ENCODE data around the gene ZNRF3. TPM values are rescaled to one million over a fixed set of nuclear protein-coding genes. Genes with fewer than 3 reads are reported as not detected.
"Not testable (repeated sequence)": the region's sequence is repeated elsewhere in the genome, so short reads cannot be mapped to it uniquely, and the experiment has no call there.

The ZNRF3 gene
- total and polyA plus RNA-seq, 2 experiments from 2014 or later = 0.56 to 3.9 TPM

- Histone ChIP-seq H3K9ac (no peak overlapping the region), H3K27ac (no peak overlapping the region), H3K27me3 (replicated peaks; ENCODE audit: insufficient read depth) (no peaks in the 10 kb centered on the region), H3K9me2 (ENCODE audit: insufficient read depth) (no peaks in the 10 kb centered on the region), H3K79me2 (ENCODE audit: insufficient read depth) (no peaks in the 10 kb centered on the region), H4K20me1 (ENCODE audit: insufficient read depth) (no peaks in the 10 kb centered on the region), H2AFZ (no peak overlapping the region), H3F3A (ENCODE audit: insufficient read depth) (no peaks in the 10 kb centered on the region; the same call in 1 of the 2 replicates), H3K36me3 (ENCODE audit: low read depth) (no peaks in the 10 kb centered on the region), H3K4me1 (ENCODE audit: insufficient read depth) (0 out of 2 replicates have a peak, but pooled peaks cover 9% of the 10 kb centered on the region), H3K9me3 (ENCODE audit: low read depth) (no peaks in the 10 kb centered on the region), H3K4me2 (ENCODE audit: unreplicated experiment) (no peak overlapping the region), H3K4me3 (no peak overlapping the region)
- DNase-seq = peak; percentile 27
- 46 to 53% methylated on average over 8 of the region's 8 CpGs for WGBS, 2 experiments (ENCODE audit: low coverage in 1 of 2, low lambda C conversion rate in 2 of 2, missing lambda C conversion rate in 2 of 2)
- no peak for TF ChIP-seq EZH2phosphoT487 (IDR thresholded peaks at IDR 0.05; ENCODE audit: insufficient read depth, low read depth)
- in situ Hi-C loops (cut with MboI) = no loop called here
Observed at GRCh38 chr22:29079218-29079901, 196.0 kb downstream of the ZNRF3 start.

DNA sequence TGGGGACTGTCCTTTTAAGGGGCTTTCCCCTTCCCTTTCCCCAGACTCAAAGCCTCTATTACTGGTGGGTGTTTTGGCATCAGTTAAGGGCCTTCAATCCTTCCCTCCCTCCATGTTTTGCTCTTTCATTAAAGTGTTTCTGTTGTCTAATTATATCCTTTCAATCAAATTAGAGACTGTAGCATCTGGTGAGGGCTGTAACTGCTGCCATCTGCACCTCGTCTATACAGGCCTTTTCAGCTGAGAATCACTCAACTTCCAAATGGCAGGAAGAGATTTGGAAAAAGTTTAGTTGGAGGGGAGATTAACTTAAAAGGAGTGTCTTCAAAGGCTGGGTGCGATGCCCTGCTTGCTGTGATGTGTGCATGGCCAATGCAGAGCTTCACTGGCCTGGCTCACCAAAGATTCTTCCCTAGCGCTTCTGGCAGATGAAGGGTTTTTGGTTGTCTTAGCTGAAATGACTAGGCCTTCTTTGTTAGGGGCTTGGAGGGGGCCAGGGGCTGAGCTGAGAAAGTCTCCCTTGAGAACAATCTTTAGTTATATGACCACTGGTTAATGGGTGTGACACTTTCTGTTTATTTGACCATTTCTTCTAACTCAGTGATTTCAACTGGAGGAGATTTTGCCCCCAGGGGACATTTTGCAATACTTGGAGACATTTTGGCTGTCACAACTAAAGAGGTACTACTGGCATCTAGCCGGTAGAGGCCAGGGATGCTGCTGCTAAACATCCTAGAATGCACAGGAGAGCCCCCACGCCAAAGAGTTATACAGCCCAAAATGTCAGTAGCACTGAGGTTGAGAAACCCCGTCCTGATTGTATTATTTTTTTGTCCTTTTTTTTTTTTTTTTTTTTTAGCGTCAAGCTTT is 197.0 kb downstream of the ZNRF3 start:
- no peaks in the 10 kb centered on the region for H4K20me1 ChIP-seq (ENCODE audit: insufficient read depth)
- H3K27ac ChIP-seq = no peak overlapping the region
- H3F3A ChIP-seq (ENCODE audit: insufficient read depth) = no peaks in the 10 kb centered on the region
- H3K4me2 ChIP-seq (ENCODE audit: unreplicated experiment) = no peak overlapping the region
- DNase-seq = peak; percentile 43
- H3K9ac ChIP-seq = no peak overlapping the region
- TF ChIP-seq EZH2phosphoT487 (IDR thresholded peaks at IDR 0.05; ENCODE audit: insufficient read depth, low read depth) = no peak
- TF ChIP-seq EZH2 (IDR thresholded peaks at IDR 0.05; ENCODE audit: insufficient read depth, poor library complexity, severe bottlenecking) = no peak
- H2AFZ ChIP-seq = no peak overlapping the region
- no peak overlapping the region for H3K4me3 ChIP-seq
- WGBS, 2 experiments (ENCODE audit: low coverage in 1 of 2, low lambda C conversion rate in 2 of 2, missing lambda C conversion rate in 2 of 2) = 56 to 62% methylated on average over 6 to 7 of the region's 7 CpGs
- no peaks in the 10 kb centered on the region for H3K9me3 ChIP-seq (ENCODE audit: low read depth)
- H3K36me3 ChIP-seq (ENCODE audit: low read depth) = no peaks in the 10 kb centered on the region
- in situ Hi-C loops (cut with MboI) = no loop called here
- H3K27me3 ChIP-seq (replicated peaks; ENCODE audit: insufficient read depth) = no peaks in the 10 kb centered on the region
- no peaks in the 10 kb centered on the region for H3K79me2 ChIP-seq (ENCODE audit: insufficient read depth)
- no peaks in the 10 kb centered on the region for H3K9me2 ChIP-seq (ENCODE audit: insufficient read depth)
- 0 out of 2 replicates have a peak, but pooled peaks cover 9% of the 10 kb centered on the region for H3K4me1 ChIP-seq (ENCODE audit: insufficient read depth)

GRCh38 chr22:29081517-29082236 is 198.3 kb downstream of the ZNRF3 start:
- H2AFZ ChIP-seq = no peak overlapping the region
- no peaks in the 10 kb centered on the region for H3K79me2 ChIP-seq (ENCODE audit: insufficient read depth)
- WGBS, 2 experiments (ENCODE audit: low coverage in 1 of 2, low lambda C conversion rate in 2 of 2, missing lambda C conversion rate in 2 of 2) = 47 to 51% methylated on average over 3 of the region's 3 CpGs
- no peak overlapping the region for H3K9ac ChIP-seq
- no peaks in the 10 kb centered on the region for H3K36me3 ChIP-seq (ENCODE audit: low read depth)
- no peaks in the 10 kb centered on the region for H4K20me1 ChIP-seq (ENCODE audit: insufficient read depth)
- TF ChIP-seq EZH2phosphoT487 (IDR thresholded peaks at IDR 0.05; ENCODE audit: insufficient read depth, low read depth) (no peak), EZH2 (IDR thresholded peaks at IDR 0.05; ENCODE audit: insufficient read depth, poor library complexity, severe bottlenecking) (no peak)
- in situ Hi-C loops (cut with MboI) = no loop called here
- H3K4me3 ChIP-seq = no peak overlapping the region
- H3K9me2 ChIP-seq (ENCODE audit: insufficient read depth) = no peaks in the 10 kb centered on the region
- H3K4me1 ChIP-seq (ENCODE audit: insufficient read depth) = 0 out of 2 replicates have a peak, but pooled peaks cover 9% of the 10 kb centered on the region
- no peaks in the 10 kb centered on the region for H3K27me3 ChIP-seq (replicated peaks; ENCODE audit: insufficient read depth)
- no peak overlapping the region for H3K27ac ChIP-seq
- no peak overlapping the region for H3K4me2 ChIP-seq (ENCODE audit: unreplicated experiment)
- H3K9me3 ChIP-seq (ENCODE audit: low read depth) = no peaks in the 10 kb centered on the region
- H3F3A ChIP-seq (ENCODE audit: insufficient read depth) = no peaks in the 10 kb centered on the region
- no peak for DNase-seq

- Histone ChIP-seq H3K9me3 (ENCODE audit: low read depth) (no peaks in the 10 kb centered on the region), H3F3A (ENCODE audit: insufficient read depth) (no peaks in the 10 kb centered on the region), H3K4me3 (no peak overlapping the region), H2AFZ (no peak overlapping the region), H4K20me1 (ENCODE audit: insufficient read depth) (no peaks in the 10 kb centered on the region), H3K27ac (no peak overlapping the region), H3K9me2 (ENCODE audit: insufficient read depth) (no peaks in the 10 kb centered on the region), H3K9ac (no peak overlapping the region), H3K4me1 (ENCODE audit: insufficient read depth) (0 out of 2 replicates have a peak, but pooled peaks cover 9% of the 10 kb centered on the region), H3K79me2 (ENCODE audit: insufficient read depth) (no peaks in the 10 kb centered on the region), H3K27me3 (replicated peaks; ENCODE audit: insufficient read depth) (no peaks in the 10 kb centered on the region), H3K36me3 (ENCODE audit: low read depth) (no peaks in the 10 kb centered on the region), H3K4me2 (ENCODE audit: unreplicated experiment) (no peak overlapping the region)
- in situ Hi-C loops (cut with MboI) = no loop called here
- TF ChIP-seq EZH2 (IDR thresholded peaks at IDR 0.05; ENCODE audit: insufficient read depth, poor library complexity, severe bottlenecking) = no peak
- no peak for TF ChIP-seq EZH2phosphoT487 (IDR thresholded peaks at IDR 0.05; ENCODE audit: insufficient read depth, low read depth)
- WGBS, 2 experiments (ENCODE audit: low coverage in 1 of 2, low lambda C conversion rate in 2 of 2, missing lambda C conversion rate in 2 of 2) = 86 to 89% methylated on average over 7 of the region's 7 CpGs
- DNase-seq = no peak
Observed at GRCh38 chr22:29082826-29083545, 199.6 kb downstream of the ZNRF3 start.

DNA sequence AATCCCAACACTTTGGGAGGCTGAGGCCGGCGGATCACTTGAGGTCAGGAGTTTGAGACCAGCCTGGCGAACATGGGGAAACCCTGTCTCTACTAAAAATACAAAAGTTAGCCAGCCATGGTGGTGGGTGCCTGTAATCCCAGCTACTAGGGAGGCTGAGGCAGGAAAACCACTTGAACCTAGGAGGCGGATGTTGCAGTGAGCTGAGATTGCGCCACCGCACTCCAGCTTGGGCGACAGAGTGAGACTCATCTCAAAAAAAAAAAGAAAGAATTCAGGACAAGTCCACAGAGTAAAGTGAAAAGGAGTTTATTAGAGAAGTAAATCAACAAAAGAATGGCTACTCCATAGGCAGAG is 200.2 kb downstream of the ZNRF3 start:
- H3K79me2 ChIP-seq (ENCODE audit: insufficient read depth); H3K27ac ChIP-seq; H3K36me3 ChIP-seq (ENCODE audit: low read depth); H3K4me2 ChIP-seq (ENCODE audit: unreplicated experiment); H3K9me2 ChIP-seq (ENCODE audit: insufficient read depth); H3K4me1 ChIP-seq (ENCODE audit: insufficient read depth); in situ Hi-C loops (cut with MboI); H3K9me3 ChIP-seq (ENCODE audit: low read depth); H3K9ac ChIP-seq; H2AFZ ChIP-seq; H4K20me1 ChIP-seq (ENCODE audit: insufficient read depth); H3K4me3 ChIP-seq; H3F3A ChIP-seq (ENCODE audit: insufficient read depth); DNase-seq; H3K27me3 ChIP-seq (replicated peaks; ENCODE audit: insufficient read depth): not testable (repeated sequence)
- 94 to 95% methylated on average over 7 of the region's 7 CpGs for WGBS, 2 experiments (ENCODE audit: low coverage in 1 of 2, low lambda C conversion rate in 2 of 2, missing lambda C conversion rate in 2 of 2)
